Stimulated activated CD4-positive, alpha-beta T cell treated with anti-CD3 and anti-CD28 coated beads, TNF-alpha, amount 100 ng/mL, for 24 hours (primary cell): ENCODE results near the gene PDE2A.

Experiments used
- DNase-seq, 3 experiments: peaks; one replicate each; pipeline ENCODE4 v3.0.0-alpha.2; 2020; ENCODE audit warnings: low read depth in 3 of 3

The PDE2A gene

GRCh38 chr11:72591023-72591422, 83.2 kb downstream of the PDE2A start:
- no peak for DNase-seq

DNA sequence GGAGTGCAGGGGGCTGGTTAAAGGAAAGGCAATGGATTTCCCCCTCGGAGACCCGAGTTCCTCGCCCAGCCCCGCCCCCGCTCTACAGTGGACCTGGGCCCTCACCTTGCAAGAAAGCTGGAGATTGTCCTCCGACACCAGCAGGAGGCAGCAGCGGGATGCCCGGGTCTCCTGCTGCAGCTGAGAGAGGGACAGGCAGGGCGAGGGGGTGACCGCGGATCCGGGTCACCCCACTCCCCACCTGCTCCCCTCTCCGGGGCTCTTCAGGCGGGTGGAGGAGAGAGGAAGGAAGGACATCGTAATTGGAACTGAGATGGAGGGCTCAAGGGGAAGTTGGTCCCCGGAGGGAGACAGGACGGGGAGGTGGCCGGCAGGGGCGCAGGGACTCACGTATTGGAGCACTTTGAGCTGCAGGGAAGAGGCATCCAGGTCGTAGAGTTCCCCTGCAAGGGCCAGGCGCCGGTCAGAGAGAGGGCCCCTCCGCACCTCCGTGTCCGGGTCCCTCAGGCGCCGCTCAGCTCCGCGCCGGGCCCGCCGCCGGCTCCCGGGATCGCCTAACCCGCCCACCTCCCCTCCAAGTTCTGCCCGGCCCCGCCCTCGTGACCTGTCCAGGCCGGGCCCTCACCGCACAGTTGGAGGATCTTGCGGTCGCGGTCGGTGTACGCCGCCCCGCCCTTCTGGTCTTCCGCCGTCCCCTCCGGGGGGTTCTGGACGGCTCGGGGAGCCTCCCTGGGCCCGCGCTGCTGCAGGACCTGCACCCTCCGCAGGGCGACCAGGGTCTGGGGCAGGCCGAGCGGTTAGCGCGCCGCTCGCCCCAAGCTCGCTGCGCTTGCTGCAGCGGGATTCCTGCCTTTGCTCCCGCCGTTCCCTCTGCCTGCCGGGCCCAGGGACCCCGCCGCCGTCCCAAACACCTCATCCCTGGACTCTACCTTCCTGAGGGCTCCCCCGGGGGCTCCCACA, 84.1 kb downstream of the PDE2A start:
- peak in 1 of 3 experiments; percentile 53 for DNase-seq

DNA sequence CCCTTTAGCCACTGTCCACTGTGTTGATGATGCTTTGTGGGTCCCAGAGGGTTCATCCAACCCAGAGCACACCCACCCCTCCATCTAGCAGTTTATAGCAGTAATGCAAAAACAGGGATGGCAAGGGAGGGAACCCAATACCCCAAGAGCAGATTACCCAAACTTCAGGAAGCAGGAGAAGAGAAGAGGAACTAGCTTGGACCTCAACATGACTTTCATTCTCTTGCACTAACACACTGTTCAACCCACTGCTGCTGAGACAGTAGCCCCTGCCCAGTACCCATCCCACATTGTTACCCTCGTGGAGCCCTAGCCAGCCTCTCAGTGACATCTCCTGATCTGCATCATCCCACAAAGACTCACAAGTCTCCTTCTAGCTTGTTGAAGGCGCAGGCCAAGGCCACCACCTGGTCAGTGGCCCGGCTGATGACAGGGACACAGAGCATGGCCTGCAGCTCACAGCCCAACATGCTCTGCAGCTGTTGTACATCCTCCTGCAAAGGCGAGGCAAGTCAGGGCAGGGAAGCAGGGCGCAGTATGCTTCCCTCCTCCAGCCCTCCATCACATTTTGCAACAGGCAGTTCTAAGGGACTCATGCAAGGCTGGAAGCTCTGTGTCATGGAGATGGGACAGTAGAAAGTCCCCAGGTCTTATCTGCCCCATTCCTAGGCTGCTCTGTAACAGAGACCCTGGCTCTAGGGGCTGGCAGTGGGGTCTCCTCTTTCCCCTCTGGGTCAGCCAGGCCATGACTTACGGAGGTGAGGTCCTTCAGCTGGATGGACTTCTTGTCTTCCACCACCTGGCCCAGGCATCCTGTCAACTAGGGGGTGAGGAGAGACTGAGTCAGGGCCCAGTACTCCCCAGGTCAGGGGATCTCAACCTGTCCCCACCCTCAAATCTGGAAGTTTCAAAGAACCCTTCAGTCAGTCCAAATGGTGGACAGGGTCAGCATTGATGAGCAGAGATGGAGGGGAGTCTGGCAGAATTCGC, 85.5 kb downstream of the PDE2A start:
- DNase-seq, result no peak

GRCh38 chr11:72587696-72588095, 86.5 kb downstream of the PDE2A start:
- DNase-seq, result no peak

GRCh38 chr11:72586321-72587090, 87.7 kb downstream of the PDE2A start:
- DNase-seq, result no peak

DNA sequence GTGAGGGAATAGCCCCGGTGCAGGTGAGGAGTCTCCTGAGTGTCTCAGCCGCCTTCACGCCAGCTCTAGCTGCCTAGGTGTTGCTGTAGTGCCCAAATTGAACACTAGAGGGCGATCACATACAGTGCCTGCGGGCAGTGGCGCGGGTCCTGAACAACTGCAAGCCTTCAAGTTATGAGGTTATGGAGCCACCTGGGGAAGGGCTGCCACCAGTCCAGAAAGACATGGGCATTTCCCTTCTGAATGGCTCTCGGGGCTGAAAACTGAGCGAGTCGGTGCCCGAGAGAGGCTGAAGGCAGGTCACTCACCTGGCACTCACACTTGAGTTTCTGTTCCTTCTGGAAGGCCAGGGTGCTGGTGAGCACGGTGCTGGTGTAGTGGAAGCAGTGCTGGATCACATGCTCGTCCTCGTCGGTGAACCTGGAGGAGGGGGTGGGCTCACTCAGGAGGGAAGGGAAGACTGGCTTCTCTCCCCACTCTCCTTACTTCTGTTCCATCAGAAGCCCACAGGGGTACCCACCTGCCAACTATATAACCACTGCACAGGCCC, 88.4 kb downstream of the PDE2A start:
- peak; percentile 32 to 48 (median 46) for DNase-seq

- DNase-seq, result no peak
Observed at GRCh38 chr11:72584939-72585597, 89.2 kb downstream of the PDE2A start.

- DNase-seq, result peak in 2 of 3 experiments; percentile 19 to 54
Observed at GRCh38 chr11:72584293-72584938, 89.8 kb downstream of the PDE2A start.

- no peak for DNase-seq
Observed at GRCh38 chr11:72583616-72584292, 90.5 kb downstream of the PDE2A start.

DNA sequence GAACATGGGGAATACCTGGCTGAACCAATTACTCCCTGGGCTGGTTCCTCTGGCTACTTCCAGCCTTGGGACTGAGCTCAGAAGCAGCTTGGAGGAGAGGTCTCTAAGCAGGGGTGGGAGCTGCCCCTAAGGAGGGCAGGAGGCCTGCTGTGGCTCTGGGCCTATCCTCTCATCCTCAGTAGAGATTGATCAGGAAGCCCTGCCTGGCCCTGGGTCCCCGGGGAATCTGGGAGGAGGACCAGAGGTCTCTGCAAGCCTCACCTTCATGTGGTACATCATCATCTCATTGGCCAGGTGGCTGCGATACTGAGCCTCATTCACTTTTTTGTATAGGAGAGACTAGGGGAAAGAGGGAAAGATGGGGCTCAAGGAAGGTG, 91.1 kb downstream of the PDE2A start:
- no peak for DNase-seq

- DNase-seq, result no peak
Observed at GRCh38 chr11:72582206-72583176, 91.7 kb downstream of the PDE2A start.

DNA sequence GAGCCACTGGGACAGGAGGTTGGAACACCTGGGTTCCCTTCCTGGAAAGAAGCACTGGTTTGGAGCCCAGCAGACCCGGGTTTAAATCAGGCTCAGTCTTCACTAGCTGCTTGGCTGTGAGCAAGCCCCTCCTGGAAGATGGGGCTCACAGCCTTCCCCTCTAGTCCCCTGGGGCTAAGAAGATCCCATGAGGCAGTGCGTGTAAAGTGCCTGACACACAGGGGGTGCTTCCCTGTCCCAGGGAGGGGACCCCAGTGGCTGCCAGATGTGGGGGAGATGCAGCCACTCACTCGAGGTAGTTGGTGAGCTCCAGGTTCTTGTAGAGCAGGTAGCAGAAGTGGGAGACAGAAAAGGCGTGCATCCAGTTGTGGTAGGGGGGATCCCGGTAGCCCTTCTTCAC, 93.2 kb downstream of the PDE2A start:
- DNase-seq, result no peak

DNA sequence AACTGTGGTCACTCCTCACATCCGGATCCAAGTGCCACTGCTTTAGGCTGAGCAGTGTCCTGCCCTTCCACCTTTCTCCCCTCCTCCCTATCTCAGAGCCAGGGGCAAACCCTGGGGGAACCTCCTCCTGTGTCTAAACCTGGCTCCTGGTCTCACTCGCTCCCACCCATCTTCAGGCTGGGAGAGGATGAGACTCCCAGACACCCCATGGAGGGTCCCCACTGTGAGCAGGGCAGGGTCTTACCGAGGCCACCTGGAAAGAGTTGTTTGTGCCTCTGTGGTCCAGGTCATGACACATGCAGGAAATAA, 93.6 kb downstream of the PDE2A start:
- no peak for DNase-seq

- no peak for DNase-seq
Observed at GRCh38 chr11:72579816-72580641, 94.2 kb downstream of the PDE2A start.

DNA sequence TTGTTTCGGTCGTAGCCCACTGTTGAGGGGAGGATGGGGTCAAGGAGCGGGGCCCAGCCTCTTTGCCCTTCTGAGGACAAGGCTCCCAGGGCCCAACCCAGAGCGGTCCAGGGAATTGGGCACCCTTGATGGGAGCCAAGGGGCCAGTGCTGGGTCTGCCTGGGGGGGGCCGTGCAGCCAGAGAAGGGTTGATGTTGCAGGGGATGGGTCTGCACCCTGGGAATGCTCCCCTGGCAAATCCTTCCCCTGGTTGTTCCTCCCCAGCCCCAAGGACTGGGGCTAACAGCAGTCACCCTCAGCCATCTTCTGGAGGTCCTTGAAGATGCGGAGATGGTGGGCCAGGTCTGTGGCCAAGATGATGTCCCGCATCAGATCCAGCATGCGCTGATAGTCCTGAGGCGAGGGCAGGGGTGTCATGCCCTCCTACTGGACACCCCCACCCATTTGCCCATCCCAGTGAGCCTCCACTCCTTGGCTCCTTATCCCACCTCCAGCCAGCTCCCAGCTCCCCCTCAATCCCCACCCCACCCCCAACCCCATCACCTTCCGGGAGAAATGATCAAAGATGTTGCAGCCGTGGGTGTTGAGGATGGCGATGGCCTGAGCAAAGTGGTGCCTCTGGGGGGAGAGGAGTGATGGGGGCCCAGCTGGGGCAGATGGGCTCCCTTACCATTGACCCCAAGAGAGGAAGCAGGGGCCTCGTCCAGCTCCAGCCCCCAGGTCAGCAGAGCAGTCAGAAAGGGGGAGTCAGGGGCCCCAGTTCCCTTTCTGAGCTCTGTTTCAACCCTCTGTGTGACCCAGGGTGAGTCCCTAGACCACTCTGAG, 95.0 kb downstream of the PDE2A start:
- no peak for DNase-seq

- DNase-seq, result no peak
Observed at GRCh38 chr11:72578566-72578965, 95.7 kb downstream of the PDE2A start.

- DNase-seq, result no peak
Observed at GRCh38 chr11:72578051-72578450, 96.2 kb downstream of the PDE2A start.
